SH-SY5Y (cell line): ENCODE data around the gene STUB1.

Experiments used
- GATA2 ChIP-seq: IDR thresholded peaks from 2 replicates; pipeline ENCODE4 v1.6.1; 2011; ENCODE audit warnings: mild to moderate bottlenecking, low read depth, low read length
- GATA3 ChIP-seq: IDR thresholded peaks from 2 replicates; pipeline ENCODE4 v1.6.1; 2011; ENCODE audit warnings: low read depth, mild to moderate bottlenecking, low read length, moderate library complexity

GRCh38 chr16:660459-661183 is 19.6 kb upstream of the STUB1 start:
- TF ChIP-seq GATA2 (no peak), GATA3 (no peak)
